ENCODE results near the gene UBA1. TPM values are rescaled to one million over a fixed set of nuclear protein-coding genes. Genes with fewer than 3 reads are reported as not detected.
A peak's percentile ranks its signal among the peaks of the same experiment; 100 is the strongest.

Gene UBA1
- 100 to 1,000 TPM in 3 of 4 donors, 10 to 100 TPM in 1; 72.9 to 187 (median 149) TPM for total RNA-seq

- H3K36me3 ChIP-seq = no peaks in the 10 kb centered on the region
- TF ChIP-seq CTCF (IDR thresholded peaks at IDR 0.05) (peak; percentile 79 to 98 (median 96)), POLR2A (IDR thresholded peaks at IDR 0.05) (peak; percentile 75 to 82)
- peaks cover 3 to 15% of the 10 kb centered on the region in 2 donors for H3K4me1 ChIP-seq
- H3K4me3 ChIP-seq = peak within 1 kb of the TSS; percentile 90 to 94
- H3K9me3 ChIP-seq = no peaks in the 10 kb centered on the region
- DNase-seq = peak; percentile 98
- H3K27ac ChIP-seq = peak within 1 kb of the TSS; percentile 98 to 99
- intact Hi-C loops (cut with DNase I; ENCODE audit: low total_unique reads) = loop anchor here (10.0 kb wide), 1 partner anchor 191 kb away; no protein-coding TSS in a partner anchor
- no peaks in the 10 kb centered on the region for H3K27me3 ChIP-seq
Observed at GRCh38 chrX:47193475-47194193, at the start of gene UBA1. UBA1 (plus strand) TSS chrX:47193829; CDS start chrX:47198803, 4,974 bp downstream.

- no peaks in the 10 kb centered on the region for H3K36me3 ChIP-seq
- peak overlapping the region; percentile 95 for H3K27ac ChIP-seq
- peak in 1 of 2 donors; percentile 40 for DNase-seq
- H3K4me1 ChIP-seq = no peaks in the 10 kb centered on the region
- H3K9me3 ChIP-seq = no peaks in the 10 kb centered on the region
- intact Hi-C loops (cut with DNase I; ENCODE audit: low total_unique reads) = no loop called here
- H3K4me3 ChIP-seq = peak overlapping the region; percentile 69 to 87
- H3K27me3 ChIP-seq = peaks cover 0 to 6% of the 10 kb centered on the region in 2 donors
- TF ChIP-seq CTCF (IDR thresholded peaks at IDR 0.05) (no peak), POLR2A (IDR thresholded peaks at IDR 0.05) (no peak)
Observed at GRCh38 chrX:47143894-47144625, 49.6 kb upstream of the UBA1 start.

- Histone ChIP-seq H3K9me3 (no peaks in the 10 kb centered on the region), H3K27ac (peak within 1 kb of the TSS; percentile 95)
- intact Hi-C loops (cut with DNase I; ENCODE audit: low total_unique reads) = no loop called here
Observed at GRCh38 chrX:47144626-47145394, 48.8 kb upstream of the UBA1 start, which contains the start of the genes NDUFB11 and RBM10. NDUFB11 (minus strand) TSS chrX:47144702; CDS start chrX:47144679, 23 bp downstream. RBM10 (plus strand) TSS chrX:47145221; CDS start chrX:47147482, 2,261 bp downstream.

More at GRCh38 chrX:47144626-47145394, 48.8 kb upstream of the UBA1 start, which contains the start of the genes NDUFB11 and RBM10:
- Histone ChIP-seq H3K36me3 (no peaks in the 10 kb centered on the region), H3K4me1 (no peaks in the 10 kb centered on the region), H3K27me3 (peaks cover 0 to 8% of the 10 kb centered on the region in 2 donors), H3K4me3 (peak within 1 kb of the TSS; percentile 69 to 87)
- TF ChIP-seq POLR2A (IDR thresholded peaks at IDR 0.05) = peak; percentile 68 to 78
- peak; percentile 49 to 85 (median 69) for TF ChIP-seq CTCF (IDR thresholded peaks at IDR 0.05)
- peak; percentile 90 to 94 for DNase-seq

Measured in uterus (tissue), 4 donors.